ENCODE data around the gene MICAL2.
"Not testable (repeated sequence)": the region's sequence is repeated elsewhere in the genome, so short reads cannot be mapped to it uniquely, and the experiment has no call there.

MICAL2 gene

GRCh38 chr11:12137005-12137690 is 26.8 kb downstream of the MICAL2 start:
- DNase-seq: no peak

DNA sequence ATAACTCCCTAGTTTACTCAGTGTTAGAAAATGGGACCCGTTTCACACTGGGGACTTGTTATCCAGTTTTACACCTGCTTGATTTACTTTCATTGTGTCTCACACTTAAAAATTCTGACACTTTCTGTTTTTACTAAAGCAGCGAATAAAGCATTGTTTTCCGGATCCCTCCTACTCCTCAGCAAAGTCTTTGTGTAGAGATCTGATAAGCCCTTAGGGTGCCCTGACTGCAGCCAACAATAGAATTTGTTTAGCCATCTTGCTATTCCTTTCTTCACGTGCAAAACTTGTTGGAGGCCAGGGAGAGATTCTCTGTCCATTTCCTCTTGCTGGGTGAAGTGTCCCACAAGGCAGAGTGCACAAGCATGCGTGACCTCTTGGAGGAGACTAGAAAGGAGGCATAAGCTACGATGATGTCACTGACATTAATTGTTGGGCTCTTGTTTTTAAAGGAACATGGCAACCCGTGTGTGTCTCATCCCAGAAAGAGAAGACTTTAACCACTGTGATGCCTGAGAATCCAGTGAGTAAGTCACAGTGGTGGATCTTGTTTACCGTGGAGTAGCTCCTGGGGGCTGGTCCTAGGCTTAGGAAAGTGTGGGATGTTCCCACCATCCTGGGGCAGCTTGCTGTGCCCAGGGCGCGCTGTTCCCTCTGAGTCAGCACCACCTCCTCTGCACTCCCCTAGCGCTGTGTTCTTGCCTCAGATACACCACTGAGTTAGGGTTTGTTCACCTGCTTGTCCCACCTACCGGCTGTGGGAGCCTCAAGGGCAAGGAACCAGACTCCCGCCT is 27.7 kb downstream of the MICAL2 start:
- no peak for DNase-seq

DNA sequence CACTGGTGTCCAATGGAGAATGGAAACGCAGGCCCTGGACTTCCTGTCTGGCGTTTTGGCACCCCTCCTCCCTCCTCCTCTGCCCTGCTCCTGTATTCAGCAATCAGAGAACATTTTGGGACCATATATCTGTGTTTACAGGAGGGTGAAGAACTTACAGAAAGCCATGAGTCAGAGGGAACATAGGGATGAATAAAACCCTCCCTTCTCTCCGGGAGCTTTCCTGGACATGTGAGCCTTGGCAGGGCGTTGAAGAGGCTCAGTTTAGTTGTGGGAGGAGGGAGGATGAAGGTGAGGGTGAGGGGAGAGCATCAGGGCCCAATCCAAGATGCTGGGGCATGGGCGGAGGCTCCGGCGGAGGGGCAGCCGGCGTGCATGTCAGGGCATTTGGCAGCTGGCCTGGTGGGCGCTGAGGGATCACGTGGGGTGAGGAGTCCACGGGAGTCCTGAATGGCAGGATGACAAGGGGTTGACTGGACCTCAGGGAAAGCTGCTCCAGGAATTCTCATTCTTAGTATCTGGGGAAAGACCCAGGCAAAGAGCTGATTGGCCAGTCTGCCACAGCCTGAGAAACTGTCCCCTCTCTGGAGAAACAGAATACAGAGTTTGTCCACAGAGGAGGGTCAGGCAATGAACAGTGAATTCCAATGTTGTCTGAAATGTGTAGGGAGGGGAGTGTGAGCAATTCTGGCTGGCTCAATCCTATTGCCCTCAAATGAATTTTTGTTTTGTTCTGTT is 28.9 kb downstream of the MICAL2 start:
- DNase-seq: no peak

GRCh38 chr11:12140186-12140793 is 29.9 kb downstream of the MICAL2 start:
- no peak for DNase-seq

GRCh38 chr11:12141283-12141682 is 30.9 kb downstream of the MICAL2 start:
- DNase-seq: no peak

DNA sequence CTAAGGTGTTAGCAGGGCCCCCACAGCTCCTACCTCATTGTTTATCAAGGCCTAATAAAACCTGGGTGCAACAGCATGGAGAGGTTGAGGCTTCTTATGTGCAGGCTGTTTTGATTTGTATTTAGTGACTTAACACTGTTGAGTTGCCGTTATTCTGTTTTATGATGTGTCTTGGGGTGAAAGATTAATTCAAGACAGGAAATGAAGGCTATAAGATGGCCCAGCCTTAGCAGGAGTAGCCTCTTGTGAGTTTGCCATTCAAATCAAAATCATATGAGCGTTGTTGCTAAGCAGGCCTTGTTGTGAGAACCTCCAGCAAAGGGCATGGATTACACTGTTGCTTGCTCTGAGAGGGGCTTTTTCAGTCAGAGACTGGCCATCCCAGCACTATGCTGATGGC is 31.8 kb downstream of the MICAL2 start:
- DNase-seq: peak; percentile 25

DNA sequence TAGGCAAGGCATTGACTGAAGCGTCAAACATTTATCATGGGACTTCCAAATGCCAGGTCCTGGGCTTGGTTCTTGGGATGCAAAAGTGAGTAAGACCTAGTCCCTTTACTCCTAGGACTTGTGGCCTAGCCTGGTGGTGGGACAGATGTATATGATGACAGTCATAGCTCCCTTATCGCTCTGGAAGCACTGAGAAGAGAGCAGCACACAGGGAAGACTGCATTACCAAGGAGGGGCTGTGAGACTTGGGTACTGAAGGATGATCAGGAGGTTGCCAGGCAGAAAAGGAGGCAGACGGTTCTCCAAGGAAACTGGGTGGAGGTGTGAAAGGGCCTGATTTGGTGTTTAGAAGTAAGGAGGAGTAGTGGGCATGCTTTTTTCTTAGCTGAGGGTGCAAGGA is 32.5 kb downstream of the MICAL2 start:
- DNase-seq: peak; percentile 23

GRCh38 chr11:12143461-12144258 is 33.3 kb downstream of the MICAL2 start:
- no peak for DNase-seq

- no peak for DNase-seq
These were observed 34.2 kb downstream of the MICAL2 start for GRCh38 chr11:12144330-12145174.

DNA sequence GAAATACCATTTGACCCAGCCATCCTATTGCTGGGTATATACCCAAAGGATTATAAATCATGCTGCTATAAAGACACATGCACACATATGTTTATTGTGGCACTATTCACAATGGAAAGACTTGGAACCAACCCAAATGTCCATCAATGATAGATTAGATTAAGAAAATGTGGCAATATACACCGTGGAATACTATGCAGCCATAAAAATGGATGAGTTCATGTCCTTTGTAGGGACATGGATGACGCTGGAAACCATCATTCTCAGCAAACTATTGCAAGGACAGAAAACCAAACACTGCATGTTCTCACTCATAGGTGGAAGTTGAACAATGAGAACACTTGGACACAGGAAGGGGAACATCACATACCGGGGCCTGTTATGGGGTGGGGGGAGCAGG is 36.3 kb downstream of the MICAL2 start:
- not testable (repeated sequence) for DNase-seq

- no peak for DNase-seq
These were observed 37.4 kb downstream of the MICAL2 start for GRCh38 chr11:12147827-12148226.

- DNase-seq: no peak
These were observed 38.1 kb downstream of the MICAL2 start for GRCh38 chr11:12148466-12148865.

GRCh38 chr11:12148882-12149281 is 38.5 kb downstream of the MICAL2 start:
- no peak for DNase-seq

DNA sequence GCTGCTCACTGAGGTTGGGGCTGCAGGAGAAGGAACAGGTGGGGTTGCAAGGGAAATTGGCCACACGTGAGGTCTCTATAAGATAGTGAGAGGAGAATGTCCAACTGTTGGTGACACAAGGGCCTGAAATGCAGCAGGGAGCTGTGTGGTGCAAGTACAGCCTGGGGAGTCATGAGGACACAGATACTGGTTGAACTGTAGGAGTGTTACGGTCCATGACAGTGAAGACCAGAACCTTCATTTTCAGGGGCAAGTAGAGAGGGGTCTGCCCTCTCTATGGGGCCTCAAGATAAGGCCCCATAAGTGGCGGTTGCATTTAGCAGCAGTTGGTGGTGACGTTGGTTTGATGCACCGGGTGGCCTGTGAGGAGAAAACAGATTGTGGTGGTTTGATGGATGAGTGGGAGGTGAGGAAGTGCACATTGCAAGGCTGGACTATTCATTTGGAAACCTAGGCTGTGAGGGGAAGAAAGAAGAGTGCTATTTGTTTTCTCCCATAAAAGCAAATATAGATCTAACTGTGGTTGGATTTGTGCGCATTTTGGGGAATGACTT is 39.4 kb downstream of the MICAL2 start:
- no peak for DNase-seq

DNA sequence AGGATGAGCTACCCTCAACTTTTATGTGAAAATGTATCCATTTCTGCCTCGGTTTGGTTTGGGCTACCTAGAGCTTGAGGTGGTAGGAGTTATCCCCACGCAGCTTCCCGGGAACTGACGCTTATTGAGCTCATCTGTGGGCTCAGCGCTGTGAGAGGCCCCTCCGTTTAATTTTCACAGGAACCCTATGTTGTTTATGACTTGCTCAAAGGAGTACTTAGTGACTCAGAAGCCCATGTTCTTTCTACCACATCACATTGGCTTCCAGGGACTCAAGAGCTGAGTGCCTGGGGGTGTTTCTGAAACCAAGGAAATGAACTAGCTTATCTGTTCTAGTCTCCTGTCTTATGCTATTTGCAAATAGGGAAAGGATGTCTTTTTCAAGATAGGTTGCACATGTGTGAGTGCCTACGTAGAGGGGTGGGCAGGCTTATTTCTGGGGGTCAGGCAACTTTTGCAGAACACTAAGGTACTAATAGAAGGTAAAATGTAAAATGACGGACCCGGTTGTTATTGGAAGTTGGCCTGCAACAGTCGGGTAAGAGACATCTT is 40.5 kb downstream of the MICAL2 start:
- no peak for DNase-seq

DNA sequence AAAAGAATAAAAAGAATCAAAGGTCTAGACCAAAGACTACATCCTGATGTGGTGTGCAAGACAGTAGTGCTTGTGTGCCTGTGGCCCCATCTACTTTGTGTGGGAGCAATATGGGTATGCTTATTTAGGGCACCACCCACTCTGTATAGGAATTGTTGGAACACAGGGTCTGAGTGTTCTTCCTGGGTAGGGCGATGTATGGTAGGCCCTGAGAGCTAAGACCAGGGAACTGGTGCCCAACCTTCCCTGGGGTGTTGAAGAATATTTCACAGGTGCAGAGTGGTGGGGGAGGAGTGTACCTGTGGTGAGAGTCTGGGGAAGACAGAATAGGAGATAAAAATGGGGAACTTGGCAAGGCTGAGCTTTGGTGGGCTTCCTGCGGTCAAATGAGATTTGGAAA is 41.9 kb downstream of the MICAL2 start:
- no peak for DNase-seq

DNA sequence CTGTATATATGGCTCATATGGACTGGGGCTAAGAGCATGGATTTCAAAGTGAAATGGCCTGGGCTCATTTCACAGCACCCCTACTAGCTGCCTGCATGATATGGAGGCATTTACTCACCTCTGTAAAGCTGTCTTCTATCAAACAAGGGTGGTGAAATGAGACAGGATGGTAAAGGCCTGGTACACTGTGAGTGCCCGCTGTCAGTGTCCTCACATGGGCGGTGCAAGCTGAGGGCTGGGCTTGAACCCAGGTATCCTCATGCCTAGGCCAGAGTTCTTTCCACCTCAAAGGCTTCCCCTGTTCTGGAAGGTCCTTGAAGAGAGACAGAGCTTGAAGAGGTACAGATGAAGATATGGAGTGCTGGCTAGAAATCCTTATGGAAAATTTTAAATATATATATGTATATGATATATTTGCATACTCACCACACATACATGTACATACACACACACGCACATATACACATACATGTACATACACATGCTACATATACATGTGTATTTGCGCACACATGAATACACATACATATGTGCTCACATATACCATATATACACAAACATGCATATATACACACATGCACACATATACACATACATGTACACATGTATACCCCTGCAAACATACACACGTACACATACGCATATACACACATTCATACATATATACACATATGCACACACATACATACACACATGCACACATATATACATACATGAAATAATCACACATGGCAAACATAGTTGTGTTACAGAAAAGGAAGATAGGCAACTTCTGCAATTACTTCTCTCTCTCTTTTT is 44.7 kb downstream of the MICAL2 start:
- no peak for DNase-seq

DNA sequence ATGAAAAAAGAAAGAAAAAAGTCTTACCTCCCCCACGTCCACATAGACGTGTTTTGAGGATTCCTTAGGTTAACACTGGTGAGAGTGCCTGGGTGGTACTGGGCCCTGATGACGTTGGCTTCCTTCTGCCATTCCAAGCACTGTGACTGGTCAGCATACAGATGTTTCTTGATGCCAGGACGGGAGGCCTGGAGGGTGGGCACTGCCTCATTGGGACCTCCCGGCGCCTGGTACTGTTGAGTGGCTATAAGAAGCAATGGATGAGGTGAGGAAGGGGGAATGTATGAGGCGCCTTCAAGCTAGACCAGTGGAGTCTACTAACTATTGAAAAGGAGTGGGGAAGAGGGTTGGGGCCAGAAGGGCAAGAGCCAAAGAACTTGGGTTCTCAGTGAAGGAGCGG is 45.3 kb downstream of the MICAL2 start:
- no peak for DNase-seq

DNA sequence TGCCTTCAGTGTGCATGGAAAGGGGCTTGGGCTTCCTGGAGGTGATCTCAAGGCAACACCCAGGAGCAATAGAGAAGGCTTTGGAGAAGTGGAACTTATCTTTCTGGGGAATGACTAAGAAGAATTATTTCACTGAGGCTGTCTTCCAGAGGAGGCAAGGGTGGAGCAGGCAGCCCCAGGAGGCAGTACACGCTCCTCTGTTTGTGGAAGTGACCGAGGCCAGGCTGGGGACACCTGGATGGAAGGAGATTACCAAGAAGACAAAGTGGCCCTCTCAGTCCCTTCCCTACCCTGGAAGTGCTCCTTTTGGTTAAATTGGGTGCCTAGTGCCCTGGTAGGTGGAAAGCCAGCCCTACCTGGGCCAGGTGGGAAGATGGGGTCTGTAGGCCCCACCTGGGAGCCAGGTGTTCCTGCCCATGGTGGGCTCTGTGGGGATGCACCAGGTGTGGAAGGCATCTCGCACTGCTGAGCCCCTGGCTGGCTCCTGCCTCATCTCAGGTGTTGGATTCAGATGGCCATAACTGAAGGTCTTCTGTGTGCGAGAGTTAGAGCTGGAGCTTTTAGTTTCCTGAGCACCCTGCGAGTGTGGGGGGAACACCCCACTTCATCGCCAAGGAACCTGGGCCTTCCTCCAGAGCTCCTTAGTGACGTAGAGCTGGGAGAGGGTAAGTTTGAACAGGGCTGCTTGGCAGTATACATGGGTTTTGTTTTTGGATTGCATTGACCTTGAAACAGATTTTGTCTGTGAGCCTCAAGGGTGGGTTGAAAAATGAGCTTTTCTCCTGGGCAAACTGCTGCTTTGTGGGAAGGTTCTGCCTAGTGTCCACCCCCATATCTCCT is 46.1 kb downstream of the MICAL2 start:
- no peak for DNase-seq
